Fibroblast of lung (primary cell): ENCODE data around the gene RAPGEF2.

ENCODE experiments used
- EZH2 ChIP-seq: IDR thresholded peaks from 2 replicates; pipeline ENCODE4 v1.5.1; 2012; ENCODE audit warnings: low read length, control low read depth, mild to moderate bottlenecking; ENCODE audit errors: missing control alignments
- TF ChIP-seq, protein P1 (sequence below), 2 donors: IDR thresholded peaks in 1 of 2; conservative IDR thresholded peaks in 1 of 2; 1 replicate in 1 of 2; 2 replicates in 1 of 2; pipeline ENCODE4 v1.5.1; 2011 to 2012; ENCODE audit warnings: low read length in 2 of 2, control low read depth in 1 of 2, inconsistent platforms in 1 of 2, low read depth in 1 of 2, mild to moderate bottlenecking in 1 of 2

- TF ChIP-seq, protein P1, sequence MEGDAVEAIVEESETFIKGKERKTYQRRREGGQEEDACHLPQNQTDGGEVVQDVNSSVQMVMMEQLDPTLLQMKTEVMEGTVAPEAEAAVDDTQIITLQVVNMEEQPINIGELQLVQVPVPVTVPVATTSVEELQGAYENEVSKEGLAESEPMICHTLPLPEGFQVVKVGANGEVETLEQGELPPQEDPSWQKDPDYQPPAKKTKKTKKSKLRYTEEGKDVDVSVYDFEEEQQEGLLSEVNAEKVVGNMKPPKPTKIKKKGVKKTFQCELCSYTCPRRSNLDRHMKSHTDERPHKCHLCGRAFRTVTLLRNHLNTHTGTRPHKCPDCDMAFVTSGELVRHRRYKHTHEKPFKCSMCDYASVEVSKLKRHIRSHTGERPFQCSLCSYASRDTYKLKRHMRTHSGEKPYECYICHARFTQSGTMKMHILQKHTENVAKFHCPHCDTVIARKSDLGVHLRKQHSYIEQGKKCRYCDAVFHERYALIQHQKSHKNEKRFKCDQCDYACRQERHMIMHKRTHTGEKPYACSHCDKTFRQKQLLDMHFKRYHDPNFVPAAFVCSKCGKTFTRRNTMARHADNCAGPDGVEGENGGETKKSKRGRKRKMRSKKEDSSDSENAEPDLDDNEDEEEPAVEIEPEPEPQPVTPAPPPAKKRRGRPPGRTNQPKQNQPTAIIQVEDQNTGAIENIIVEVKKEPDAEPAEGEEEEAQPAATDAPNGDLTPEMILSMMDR (conservative IDR thresholded peaks at IDR 0.05 in 1 of 2, IDR thresholded peaks at IDR 0.05 in 1 of 2; ENCODE audit: low read depth in 1 of 2, low read length in 2 of 2), result no peak
- TF ChIP-seq EZH2, result no peak
These were observed 47.5 kb downstream of the RAPGEF2 start for GRCh38 chr4:159150396-159150795.
